Measurements from ENCODE around the gene TMA7B. TPM values are rescaled to one million over a fixed set of nuclear protein-coding genes. Genes with fewer than 3 reads are reported as not detected.
"Not testable (repeated sequence)": the region's sequence is repeated elsewhere in the genome, so short reads cannot be mapped to it uniquely, and the experiment has no call there.

Gene TMA7B
- total RNA-seq, 2 experiments from 2014 or later, result 5.1 to 11.0 TPM

GRCh38 chr22:39949964-39950737 lies 10.0 kb upstream of the TMA7B start:
- Mint-ChIP-seq H3K4me1 (peaks cover 91% of the 10 kb centered on the region), H3K27ac (peak overlapping the region; percentile 2), H3K4me3 (no peak overlapping the region), H3K36me3 (peaks cover 78% of the 10 kb centered on the region), H3K9me3 (ENCODE audit: low read depth) (no peaks in the 10 kb centered on the region), H3K27me3 (no peaks in the 10 kb centered on the region)
- CTCF ChIA-PET, result interaction anchor here (1.0 to 3.0 kb wide), 2 partner anchors 17 kb away, joined by 3 to 9 read pairs; no protein-coding TSS in a partner anchor
- ATAC-seq, result no peak
- no peak for DNase-seq

- H3K9me3 Mint-ChIP-seq (ENCODE audit: low read depth); H3K27me3 Mint-ChIP-seq; DNase-seq: not testable (repeated sequence)
- ATAC-seq, result peak; percentile 48
- Mint-ChIP-seq H3K4me3 (peak overlapping the region; percentile 14), H3K4me1 (peaks cover 93% of the 10 kb centered on the region), H3K27ac (peak overlapping the region; percentile 30), H3K36me3 (peaks cover 84% of the 10 kb centered on the region)
- CTCF ChIA-PET, result interaction anchor here (1.0 to 3.1 kb wide), 8 partner anchors 10 to 73 kb away, joined by 3 to 12 read pairs (median 4); no protein-coding TSS in a partner anchor
These were observed 8.4 kb upstream of the TMA7B start for GRCh38 chr22:39951603-39952293.

- CTCF ChIA-PET, result interaction anchor here (1.1 to 3.1 kb wide), 7 partner anchors 9 to 72 kb away, joined by 3 to 12 read pairs (median 4); no protein-coding TSS in a partner anchor
- Mint-ChIP-seq H3K36me3 (peaks cover 85% of the 10 kb centered on the region), H3K4me1 (peaks cover 93% of the 10 kb centered on the region), H3K27ac (peak overlapping the region; percentile 30), H3K4me3 (no peak overlapping the region), H3K9me3 (ENCODE audit: low read depth) (no peaks in the 10 kb centered on the region), H3K27me3 (no peaks in the 10 kb centered on the region)
- DNase-seq, result no peak
- ATAC-seq, result no peak
These were observed 7.8 kb upstream of the TMA7B start for GRCh38 chr22:39952347-39952746.

- Mint-ChIP-seq H3K27me3 (no peaks in the 10 kb centered on the region), H3K27ac (peak overlapping the region; percentile 39), H3K4me3 (no peak overlapping the region), H3K36me3 (peaks cover 86% of the 10 kb centered on the region), H3K4me1 (peaks cover 92% of the 10 kb centered on the region), H3K9me3 (ENCODE audit: low read depth) (no peaks in the 10 kb centered on the region)
- CTCF ChIA-PET, result interaction anchor here (0.6 to 3.1 kb wide), 4 partner anchors 10 to 1958 kb away, joined by 3 to 12 read pairs (median 7); no protein-coding TSS in a partner anchor
- no peak for DNase-seq
- ATAC-seq, result no peak
These were observed 7.1 kb upstream of the TMA7B start for GRCh38 chr22:39953101-39953500.

- CTCF ChIA-PET, result interaction anchor here (2.2 kb wide), 1 partner anchor 31 kb away, joined by 5 read pairs; no protein-coding TSS in a partner anchor
- H3K4me3 Mint-ChIP-seq, result no peak overlapping the region
- H3K27ac Mint-ChIP-seq, result peak overlapping the region; percentile 26
- DNase-seq, result no peak
- no peaks in the 10 kb centered on the region for H3K27me3 Mint-ChIP-seq
- H3K36me3 Mint-ChIP-seq, result peaks cover 86% of the 10 kb centered on the region
- ATAC-seq, result peak; percentile 48
- no peaks in the 10 kb centered on the region for H3K9me3 Mint-ChIP-seq (ENCODE audit: low read depth)
- peaks cover 93% of the 10 kb centered on the region for H3K4me1 Mint-ChIP-seq
These were observed 5.6 kb upstream of the TMA7B start for GRCh38 chr22:39954584-39955055.

GRCh38 chr22:39955675-39956074 lies 4.5 kb upstream of the TMA7B start:
- CTCF ChIA-PET, result interaction anchor here (0.7 to 3.8 kb wide), 3 partner anchors 8 to 32 kb away, joined by 3 to 15 read pairs (median 5); no protein-coding TSS in a partner anchor
- no peak for DNase-seq
- no peak for ATAC-seq
- peak overlapping the region; percentile 6 for H3K27ac Mint-ChIP-seq
- H3K4me3 Mint-ChIP-seq, result no peak overlapping the region
- peaks cover 86% of the 10 kb centered on the region for H3K36me3 Mint-ChIP-seq
- no peaks in the 10 kb centered on the region for H3K9me3 Mint-ChIP-seq (ENCODE audit: low read depth)
- H3K4me1 Mint-ChIP-seq, result peaks cover 93% of the 10 kb centered on the region
- H3K27me3 Mint-ChIP-seq, result no peaks in the 10 kb centered on the region

GRCh38 chr22:39956932-39957664 lies 3.1 kb upstream of the TMA7B start:
- Mint-ChIP-seq H3K27ac (peak overlapping the region; percentile 30), H3K4me3 (no peak overlapping the region), H3K36me3 (peaks cover 86% of the 10 kb centered on the region), H3K9me3 (ENCODE audit: low read depth) (no peaks in the 10 kb centered on the region), H3K4me1 (peaks cover 91% of the 10 kb centered on the region), H3K27me3 (no peaks in the 10 kb centered on the region)
- ATAC-seq (no peak), DNase-seq (no peak)
- CTCF ChIA-PET, result interaction anchor here (1.3 to 3.8 kb wide), 4 partner anchors 9 to 67 kb away, joined by 3 to 15 read pairs (median 4); no protein-coding TSS in a partner anchor

- no peaks in the 10 kb centered on the region for H3K27me3 Mint-ChIP-seq
- DNase-seq (no peak), ATAC-seq (no peak)
- H3K36me3 Mint-ChIP-seq, result peaks cover 83% of the 10 kb centered on the region
- no peak overlapping the region for H3K4me3 Mint-ChIP-seq
- peak overlapping the region; percentile 48 for H3K27ac Mint-ChIP-seq
- peaks cover 89% of the 10 kb centered on the region for H3K4me1 Mint-ChIP-seq
- CTCF ChIA-PET, result interaction anchor here (1.4 to 3.8 kb wide), 3 partner anchors 15 to 66 kb away, joined by 3 to 15 read pairs (median 4); no protein-coding TSS in a partner anchor
- H3K9me3 Mint-ChIP-seq (ENCODE audit: low read depth), result no peaks in the 10 kb centered on the region
These were observed 2.0 kb upstream of the TMA7B start for GRCh38 chr22:39958009-39958711.

GRCh38 chr22:39958949-39959639 lies 1.1 kb upstream of the TMA7B start:
- Mint-ChIP-seq H3K4me1 (peaks cover 85% of the 10 kb centered on the region), H3K27ac (peak overlapping the region; percentile 56), H3K9me3 (ENCODE audit: low read depth) (no peaks in the 10 kb centered on the region), H3K36me3 (peaks cover 79% of the 10 kb centered on the region), H3K4me3 (no peak overlapping the region), H3K27me3 (no peaks in the 10 kb centered on the region)
- CTCF ChIA-PET, result interaction anchor here (1.2 kb wide), 1 partner anchor 25 kb away, joined by 5 read pairs; no protein-coding TSS in a partner anchor
- DNase-seq, result peak; percentile 50
- no peak for ATAC-seq

- H3K4me1 Mint-ChIP-seq, result peaks cover 71% of the 10 kb centered on the region
- H3K27ac Mint-ChIP-seq, result peak overlapping the region; percentile 91
- peaks cover 84% of the 10 kb centered on the region for H3K36me3 Mint-ChIP-seq
- H3K4me3 Mint-ChIP-seq, result peak overlapping the region; percentile 54
- CTCF ChIA-PET, result interaction anchor here (0.5 to 1.7 kb wide), 8 partner anchors 9 to 1329 kb away, joined by 3 to 5 read pairs (median 4); no protein-coding TSS in a partner anchor
- H3K27me3 Mint-ChIP-seq, result no peaks in the 10 kb centered on the region
- H3K9me3 Mint-ChIP-seq (ENCODE audit: low read depth), result no peaks in the 10 kb centered on the region
- ATAC-seq (peak; percentile 96), DNase-seq (peak; percentile 95)
These were observed 872 bp downstream of the TMA7B start for GRCh38 chr22:39960791-39961746.

GRCh38 chr22:39962071-39962470 lies 1.9 kb downstream of the TMA7B start:
- CTCF ChIA-PET, result interaction anchor here (0.8 to 1.7 kb wide), 5 partner anchors 11 to 63 kb away, joined by 3 to 5 read pairs (median 4); no protein-coding TSS in a partner anchor
- Mint-ChIP-seq H3K4me3 (peak overlapping the region; percentile 54), H3K27me3 (no peaks in the 10 kb centered on the region), H3K4me1 (peaks cover 63% of the 10 kb centered on the region), H3K27ac (peak overlapping the region; percentile 91), H3K9me3 (ENCODE audit: low read depth) (no peaks in the 10 kb centered on the region), H3K36me3 (peaks cover 89% of the 10 kb centered on the region)
- DNase-seq (no peak), ATAC-seq (no peak)

Measured in activated CD8-positive, alpha-beta memory T cell treated with anti-CD3 and anti-CD28 coated beads, Interleukin-2, amount 10 ng/mL, durations not matched to agents 7 days and 5 days (primary cell).